Hematopoietic multipotent progenitor cell treated with erythropoietin and hydrocortisone succinate and interleukin-3 and kit ligand, for 8 days (in vitro differentiated cells): Measurements from ENCODE around the gene RHCG.

Experiments used
- DNase-seq: peaks from one replicate; pipeline ENCODE4 v3.0.0-alpha.2; 2015

Gene RHCG

GRCh38 chr15:89502867-89503595, 6.6 kb upstream of the RHCG start:
- DNase-seq, result no peak

- no peak for DNase-seq
Measured at GRCh38 chr15:89501646-89502045, 5.3 kb upstream of the RHCG start.

- no peak for DNase-seq
Measured at GRCh38 chr15:89500397-89501270, 4.3 kb upstream of the RHCG start.

GRCh38 chr15:89499156-89499555, 2.8 kb upstream of the RHCG start:
- no peak for DNase-seq

GRCh38 chr15:89498574-89498906, 2.2 kb upstream of the RHCG start:
- no peak for DNase-seq

GRCh38 chr15:89497231-89497630, 848 bp upstream of the RHCG start:
- no peak for DNase-seq

GRCh38 chr15:89495638-89496145, 691 bp downstream of the RHCG start:
- no peak for DNase-seq

- peak; percentile 54 for DNase-seq
Measured at GRCh38 chr15:89494941-89495637, 1.3 kb downstream of the RHCG start.

- DNase-seq, result no peak
Measured at GRCh38 chr15:89494031-89494430, 2.4 kb downstream of the RHCG start.

GRCh38 chr15:89492934-89493631, 3.3 kb downstream of the RHCG start:
- DNase-seq, result no peak

GRCh38 chr15:89492111-89492641, 4.2 kb downstream of the RHCG start:
- no peak for DNase-seq

GRCh38 chr15:89490814-89491315, 5.5 kb downstream of the RHCG start:
- no peak for DNase-seq

- DNase-seq, result no peak
Measured at GRCh38 chr15:89490081-89490813, 6.1 kb downstream of the RHCG start.

- no peak for DNase-seq
Measured at GRCh38 chr15:89489376-89489775, 7.0 kb downstream of the RHCG start.

- DNase-seq, result no peak
Measured at GRCh38 chr15:89487791-89488190, 8.6 kb downstream of the RHCG start.

- DNase-seq, result peak; percentile 15
Measured at GRCh38 chr15:89486726-89487050, 9.7 kb downstream of the RHCG start.

GRCh38 chr15:89483079-89483478, 13.3 kb downstream of the RHCG start:
- no peak for DNase-seq

- no peak for DNase-seq
Measured at GRCh38 chr15:89482139-89482538, 14.2 kb downstream of the RHCG start.

- no peak for DNase-seq
Measured at GRCh38 chr15:89480505-89480904, 15.9 kb downstream of the RHCG start.

- no peak for DNase-seq
Measured at GRCh38 chr15:89479173-89479572, 17.2 kb downstream of the RHCG start.

- no peak for DNase-seq
Measured at GRCh38 chr15:89477411-89478242, 18.8 kb downstream of the RHCG start.
